Hematopoietic multipotent progenitor cell treated with erythropoietin and hydrocortisone succinate and interleukin-3 and kit ligand, for 6 days (in vitro differentiated cells): ENCODE measurements around the gene CLCN4.

Source experiments
- DNase-seq: peaks from one replicate; pipeline ENCODE4 v3.0.0-alpha.2; 2015

Gene CLCN4

GRCh38 chrX:10130354-10130753, 26.4 kb upstream of the CLCN4 start:
- DNase-seq = no peak

DNA sequence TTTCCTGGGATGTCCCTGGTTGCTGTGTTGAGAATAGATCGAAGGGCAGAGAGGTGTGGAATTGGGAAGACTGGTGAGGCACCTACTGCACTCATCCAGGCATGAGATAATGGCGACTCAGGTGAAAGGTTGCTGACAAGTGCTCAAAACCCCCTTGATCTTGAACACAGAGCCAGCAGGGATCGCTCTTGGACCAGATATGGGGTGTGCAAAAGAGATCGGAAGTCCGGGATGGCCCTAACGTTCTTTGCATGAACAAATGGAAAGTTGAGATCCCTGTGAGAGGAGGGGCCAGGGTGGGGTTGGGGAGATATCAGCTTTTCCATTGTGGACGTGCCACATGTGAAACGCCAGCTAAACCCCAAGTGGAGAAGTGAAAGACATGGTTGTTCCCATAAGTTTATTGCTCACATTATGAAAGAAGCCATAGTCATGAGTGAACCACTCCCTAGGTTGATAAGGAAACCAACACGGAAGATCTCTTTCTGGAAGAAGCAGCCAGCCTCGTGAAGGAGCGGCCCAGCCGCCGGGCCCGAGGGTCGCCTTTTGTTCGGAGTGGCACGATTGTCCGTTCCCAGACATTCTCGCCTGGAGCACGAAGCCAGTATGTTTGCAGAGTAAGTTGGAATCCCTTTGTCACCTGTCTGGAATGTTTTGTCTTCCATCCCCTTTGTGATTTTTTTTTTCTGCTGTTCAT, 22.6 kb upstream of the CLCN4 start:
- DNase-seq = no peak

DNA sequence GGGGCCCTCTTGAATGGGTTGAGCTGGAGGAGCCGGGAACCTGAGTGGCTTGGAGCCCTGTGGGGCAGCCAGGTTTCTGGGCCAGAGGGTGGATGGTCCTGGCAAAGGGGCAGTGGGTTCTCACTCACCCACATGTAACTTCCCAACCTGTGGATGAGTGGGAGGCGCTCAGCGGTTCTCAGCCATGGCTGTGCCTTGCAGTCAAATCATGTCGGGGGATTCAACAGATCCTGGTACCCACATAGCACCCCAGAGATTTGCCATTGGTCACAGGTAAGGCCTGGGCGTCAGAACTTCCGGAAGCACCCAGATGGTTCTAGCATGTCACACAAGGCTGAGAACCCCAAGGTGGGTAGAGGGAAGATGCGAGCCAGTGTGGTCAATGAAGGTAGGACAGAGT, 21.9 kb upstream of the CLCN4 start:
- no peak for DNase-seq

- no peak for DNase-seq
Observed at GRCh38 chrX:10135561-10136399, 21.0 kb upstream of the CLCN4 start.

DNA sequence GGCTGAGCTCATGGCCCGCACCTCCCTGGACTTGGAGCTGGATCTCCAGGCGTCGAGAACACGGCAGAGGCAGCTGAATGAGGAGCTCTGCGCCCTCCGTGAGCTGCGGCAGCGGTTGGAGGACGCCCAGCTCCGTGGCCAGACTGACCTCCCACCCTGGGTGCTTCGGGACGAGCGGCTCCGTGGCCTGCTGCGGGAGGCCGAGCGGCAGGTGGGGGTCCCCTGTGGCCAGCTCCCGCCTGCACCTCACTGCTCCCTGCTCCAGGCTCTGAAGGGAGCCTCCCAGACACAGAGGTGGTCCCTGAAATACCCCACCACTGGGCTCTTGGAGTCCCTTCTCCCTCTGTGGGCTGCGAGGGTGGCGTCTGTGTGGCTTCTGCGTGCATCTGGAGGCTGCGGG, 18.0 kb upstream of the CLCN4 start:
- no peak for DNase-seq

GRCh38 chrX:10140264-10140663, 16.5 kb upstream of the CLCN4 start:
- DNase-seq = no peak

DNA sequence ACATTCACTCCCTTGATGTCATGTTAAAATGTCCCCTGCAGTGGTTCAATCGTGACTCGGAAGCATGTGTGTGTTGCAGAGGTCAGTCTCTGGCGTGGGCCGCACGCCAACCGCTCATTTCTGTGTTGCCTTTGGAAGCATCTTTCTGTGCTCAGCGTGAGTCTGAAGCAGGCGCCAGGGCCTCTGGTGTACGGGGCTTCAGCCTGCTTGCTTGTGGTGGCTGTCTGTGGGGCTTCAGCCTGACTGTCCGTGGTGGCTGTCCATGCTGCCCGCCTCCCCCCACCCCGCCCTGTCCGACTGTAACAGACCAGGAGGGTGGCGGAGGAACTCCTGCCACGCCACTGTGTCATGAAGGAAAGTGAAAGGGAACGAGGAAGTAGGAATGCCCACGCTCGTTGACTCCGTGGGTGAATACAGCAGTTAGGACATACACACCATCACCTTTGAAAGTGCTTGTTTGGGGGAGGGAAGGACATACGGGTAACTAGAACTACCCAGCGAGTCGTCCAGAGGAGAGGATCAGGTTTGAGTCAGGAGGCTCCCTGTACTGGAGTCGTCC, 14.7 kb upstream of the CLCN4 start:
- DNase-seq = no peak

- no peak for DNase-seq
Observed at GRCh38 chrX:10143071-10143983, 13.4 kb upstream of the CLCN4 start.

- no peak for DNase-seq
Observed at GRCh38 chrX:10146346-10146745, 10.4 kb upstream of the CLCN4 start.

- no peak for DNase-seq
Observed at GRCh38 chrX:10152086-10152485, 4.7 kb upstream of the CLCN4 start.

GRCh38 chrX:10155137-10155536, 1.6 kb upstream of the CLCN4 start:
- no peak for DNase-seq

- DNase-seq = no peak
Observed at GRCh38 chrX:10157032-10157341, 212 bp downstream of the CLCN4 start.

DNA sequence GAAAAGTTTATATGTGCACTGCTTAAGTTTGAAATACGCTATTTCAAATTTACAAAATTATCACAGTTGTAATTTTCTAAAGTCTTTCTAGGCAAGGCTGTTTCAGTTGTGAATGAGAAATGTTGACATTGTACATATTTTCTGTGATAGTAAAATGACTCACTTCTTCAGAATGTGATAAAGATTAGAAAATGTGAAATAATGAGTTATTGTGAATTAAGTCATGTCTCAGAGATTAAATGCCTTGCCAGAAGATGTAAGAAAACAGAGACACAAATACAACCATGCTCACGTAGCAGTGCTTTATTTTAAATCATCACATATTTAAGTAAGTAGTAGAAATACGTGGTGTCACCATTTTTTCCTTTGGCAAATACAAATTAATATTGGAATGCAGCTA, 768 bp downstream of the CLCN4 start:
- DNase-seq = no peak

DNA sequence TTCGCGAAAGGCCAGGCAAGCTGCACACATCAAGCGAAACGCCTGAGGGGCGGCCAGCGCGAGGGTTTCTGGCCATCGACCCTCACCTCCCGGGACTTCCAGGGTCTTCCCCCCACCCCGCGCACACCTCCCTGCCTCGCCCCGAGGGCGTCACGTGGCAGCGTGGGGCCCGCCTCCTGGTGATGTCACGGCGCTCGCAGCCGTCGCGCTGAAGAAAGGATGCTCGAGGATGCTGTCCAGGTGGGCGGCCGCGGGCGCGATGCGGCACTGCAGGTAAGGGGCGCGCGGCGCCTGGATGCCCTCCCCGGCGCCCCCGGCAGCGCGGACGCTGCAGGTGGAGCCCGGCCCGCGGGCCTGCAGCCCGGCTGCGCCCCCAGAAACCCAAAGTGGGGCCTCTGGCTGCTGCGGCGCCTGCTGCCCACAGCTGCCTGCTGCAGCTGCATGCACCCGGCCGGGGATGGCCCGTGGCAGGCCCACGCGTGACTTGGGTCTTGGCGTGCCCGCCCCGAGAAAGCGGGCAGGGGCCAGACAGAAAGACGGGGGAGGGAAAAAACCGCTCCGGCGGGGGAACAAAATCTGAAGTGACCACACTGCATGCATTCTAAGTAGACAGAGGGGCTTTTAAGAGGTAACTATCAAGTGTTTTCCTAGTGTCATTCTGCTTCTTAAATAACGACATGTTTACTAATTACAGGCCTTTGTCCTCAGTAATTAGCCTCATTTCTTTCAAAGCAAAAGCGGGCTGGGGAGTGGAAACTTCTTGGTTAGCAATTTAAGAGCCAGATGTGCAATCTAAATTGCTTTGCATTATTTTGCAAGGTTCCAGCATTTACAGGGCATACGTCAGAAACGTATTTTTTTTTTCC, 1.7 kb downstream of the CLCN4 start:
- peak; percentile 51 for DNase-seq

DNA sequence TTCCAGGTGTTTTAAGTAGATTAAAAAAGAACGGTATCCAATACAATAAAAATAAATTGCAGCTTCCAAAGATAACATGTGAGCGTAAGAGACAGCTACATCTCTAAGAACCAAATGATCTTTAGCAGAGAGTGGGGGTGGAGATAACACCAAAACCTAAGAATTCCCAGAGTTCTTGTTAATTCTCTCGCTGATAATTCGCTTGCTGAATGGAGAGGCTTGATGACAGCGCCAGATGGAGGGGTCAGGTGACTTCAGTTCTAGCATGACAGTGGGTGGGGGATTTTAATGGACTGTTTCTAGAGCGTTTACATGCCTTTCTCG, 2.3 kb downstream of the CLCN4 start:
- peak; percentile 91 for DNase-seq

DNA sequence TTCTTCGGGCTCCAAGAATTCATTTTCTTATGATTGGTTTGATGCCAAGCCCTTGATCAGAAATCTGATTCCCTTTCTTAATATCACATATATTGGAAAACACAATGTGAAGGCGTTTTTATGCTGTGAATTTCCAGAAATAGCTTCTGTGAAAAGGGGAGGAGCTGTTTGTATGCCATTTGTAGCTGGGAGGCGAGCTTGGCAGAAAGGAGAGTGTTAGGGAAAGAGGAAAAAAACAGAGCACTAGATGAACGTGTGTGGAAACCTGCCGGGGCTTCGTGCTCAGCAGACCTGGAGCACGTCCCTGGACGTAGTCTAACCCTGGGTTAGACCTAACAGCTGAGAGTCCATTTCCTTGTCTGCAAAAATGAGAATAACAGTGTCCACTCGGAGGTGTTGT, 3.4 kb downstream of the CLCN4 start:
- DNase-seq = no peak

GRCh38 chrX:10163031-10163430, 6.3 kb downstream of the CLCN4 start:
- no peak for DNase-seq

DNA sequence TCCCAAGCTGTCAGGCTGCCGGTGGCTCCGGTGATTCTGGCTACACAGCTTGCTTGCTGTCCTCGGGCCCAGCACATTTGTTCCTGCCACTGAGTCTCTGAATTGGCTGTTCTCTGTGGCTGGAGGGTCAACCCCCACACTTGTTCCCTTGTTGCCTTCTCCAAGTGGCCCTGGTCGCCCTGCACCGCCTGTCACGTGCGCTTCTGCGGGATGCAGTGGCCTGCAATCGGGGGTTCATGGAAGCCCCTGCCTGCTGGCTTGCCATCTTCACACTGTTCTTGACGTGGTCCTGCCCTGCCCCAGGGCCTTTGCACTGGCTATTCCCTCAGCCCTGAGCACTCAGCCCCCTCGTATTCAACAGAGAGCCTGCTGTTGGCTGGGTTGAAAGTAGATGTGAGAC, 8.1 kb downstream of the CLCN4 start:
- DNase-seq = no peak

DNA sequence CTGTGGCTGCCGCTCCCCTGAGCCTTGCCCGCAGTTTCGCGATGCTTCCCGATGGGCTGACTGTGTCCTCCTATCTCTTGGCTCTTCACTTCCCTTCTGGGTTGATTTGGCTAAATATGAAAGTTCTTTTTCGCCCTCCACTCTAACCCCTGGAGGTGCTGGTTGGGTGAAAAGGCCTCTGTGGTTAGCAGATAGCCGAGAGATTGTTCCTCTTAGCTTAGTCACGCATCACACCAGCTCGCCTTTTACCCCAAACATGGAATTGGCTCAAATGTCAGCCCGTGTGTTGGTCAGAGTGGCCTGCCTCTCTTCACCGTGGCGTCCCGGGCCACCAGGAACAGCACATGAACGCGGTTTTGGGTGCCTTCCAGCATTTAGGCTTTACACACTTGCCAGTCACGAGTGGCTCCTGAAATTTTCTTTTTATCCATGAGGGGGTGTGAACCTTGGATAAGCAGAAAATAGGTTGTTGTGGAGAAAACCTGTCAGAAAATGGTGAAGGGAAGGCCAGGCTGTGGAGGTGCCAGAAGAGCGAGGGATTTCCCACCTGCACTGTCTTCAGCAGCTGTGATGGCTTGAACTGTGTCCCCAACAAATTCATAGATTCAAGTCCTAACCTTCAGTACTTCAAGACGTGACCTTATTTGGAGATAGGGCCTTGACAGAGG, 8.9 kb downstream of the CLCN4 start:
- DNase-seq = peak; percentile 89

DNA sequence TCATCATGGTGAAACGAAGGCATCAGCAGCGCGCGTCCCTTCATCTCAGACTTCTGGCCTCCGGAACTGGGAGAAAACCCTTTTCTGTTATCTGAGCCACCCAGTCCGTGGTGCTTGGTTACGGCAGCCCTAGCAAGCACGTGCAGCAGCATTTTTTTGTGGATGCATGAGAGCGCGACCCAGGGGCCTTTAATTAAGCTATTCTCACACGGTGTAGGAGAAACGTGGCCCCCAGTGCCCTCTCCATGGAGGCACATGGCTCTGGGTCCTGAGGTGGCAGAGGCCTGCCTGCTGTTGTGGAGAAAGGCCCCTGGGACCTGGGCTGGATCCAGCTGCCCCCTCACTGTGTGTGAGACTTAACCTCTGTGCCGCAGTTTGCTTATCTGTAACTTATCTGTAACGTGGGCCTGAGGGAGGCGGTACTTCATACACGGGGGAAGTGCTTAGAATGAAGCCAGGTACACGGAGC, 9.5 kb downstream of the CLCN4 start:
- DNase-seq = peak; percentile 80

GRCh38 chrX:10166731-10167151, 10.0 kb downstream of the CLCN4 start:
- no peak for DNase-seq

DNA sequence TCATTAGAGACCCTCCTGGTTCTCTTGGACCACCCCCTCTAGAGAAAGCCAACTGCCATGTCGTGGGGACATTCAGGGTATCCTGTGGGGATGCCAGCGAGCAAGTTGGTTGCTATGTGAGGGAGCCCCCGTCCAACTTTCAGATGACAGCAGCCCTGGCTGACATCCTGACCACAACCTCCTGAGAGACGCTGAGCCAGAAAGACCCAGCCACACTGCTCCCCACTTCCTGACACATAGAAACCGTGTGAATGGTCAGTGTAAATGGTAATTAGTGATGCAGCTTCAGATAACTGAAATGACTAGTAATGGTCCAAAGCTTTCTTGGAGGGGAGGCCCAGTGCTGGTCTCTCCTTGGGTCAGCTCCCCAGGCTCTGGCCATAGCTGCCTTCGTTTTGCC, 10.8 kb downstream of the CLCN4 start:
- DNase-seq = no peak
